NCI-H82 treated with DMSO at 0.1 percent for 48 hours (cell line): ENCODE results near the gene OOSP4A.

Experiments
- DNase-seq: peaks from one replicate; lab custom pipeline; 2025; ENCODE audit not compliant: unreplicated experiment; lab: John Stamatoyannopoulos, UW

The OOSP4A gene

GRCh38 chr11:59963733-59964132, at the start of gene OOSP4A:
Gene OOSP4A (plus strand): TSS chr11:59964033. CDS start chr11:59964033, 0 bp downstream.
- DNase-seq, result no peak

- DNase-seq, result no peak
Observed at GRCh38 chr11:59918480-59918879, 45.4 kb upstream of the OOSP4A start.

GRCh38 chr11:59918987-59919589, 44.7 kb upstream of the OOSP4A start:
- DNase-seq, result no peak

GRCh38 chr11:59923813-59924212, 40.0 kb upstream of the OOSP4A start:
- DNase-seq, result no peak

GRCh38 chr11:59931688-59932087, 32.1 kb upstream of the OOSP4A start:
- no peak for DNase-seq

GRCh38 chr11:59938132-59938531, 25.7 kb upstream of the OOSP4A start, which contains the start of gene OOSP1:
Gene OOSP1 (plus strand): TSS chr11:59938432. CDS start chr11:59938455, 23 bp downstream.
- no peak for DNase-seq

GRCh38 chr11:59938718-59939117, 25.1 kb upstream of the OOSP4A start:
- no peak for DNase-seq

- no peak for DNase-seq
Observed at GRCh38 chr11:59939482-59939881, 24.4 kb upstream of the OOSP4A start.

GRCh38 chr11:59941091-59941490, 22.7 kb upstream of the OOSP4A start:
- no peak for DNase-seq

- no peak for DNase-seq
Observed at GRCh38 chr11:59943997-59944714, 19.7 kb upstream of the OOSP4A start.

GRCh38 chr11:59944720-59945119, 19.1 kb upstream of the OOSP4A start:
- DNase-seq, result no peak

GRCh38 chr11:59953463-59954218, 10.2 kb upstream of the OOSP4A start:
- DNase-seq, result no peak

GRCh38 chr11:59954219-59954847, 9.5 kb upstream of the OOSP4A start:
- DNase-seq, result no peak

- no peak for DNase-seq
Observed at GRCh38 chr11:59957094-59957493, 6.7 kb upstream of the OOSP4A start.

- no peak for DNase-seq
Observed at GRCh38 chr11:59960502-59961381, 3.1 kb upstream of the OOSP4A start.

GRCh38 chr11:59962107-59962482, 1.7 kb upstream of the OOSP4A start:
- no peak for DNase-seq

- DNase-seq, result no peak
Observed at GRCh38 chr11:59965424-59965823, 1.6 kb downstream of the OOSP4A start.

- DNase-seq, result no peak
Observed at GRCh38 chr11:59966201-59966600, 2.4 kb downstream of the OOSP4A start.

GRCh38 chr11:59967677-59968394, 4.0 kb downstream of the OOSP4A start:
- DNase-seq, result no peak

- DNase-seq, result no peak
Observed at GRCh38 chr11:59968395-59968783, 4.6 kb downstream of the OOSP4A start.
